ENCODE measurements around the gene GRB10. TPM values are rescaled to one million over a fixed set of nuclear protein-coding genes. Genes with fewer than 3 reads are reported as not detected.

GRB10 gene
- total RNA-seq, 2 experiments from 2014 or later = 4.4 TPM

GRCh38 chr7:50667789-50668226 is 114.9 kb downstream of the GRB10 start:
- H3K4me3 Mint-ChIP-seq = no peak overlapping the region
- peaks cover 2% of the 10 kb centered on the region for H3K27me3 Mint-ChIP-seq
- H3K9me3 Mint-ChIP-seq = no peaks in the 10 kb centered on the region
- ChIA-PET CTCF (interaction anchor here (0.7 kb wide), 1 partner anchor 461 kb away, joined by 3 read pairs; no protein-coding TSS in a partner anchor), POLR2A (no interaction called here)
- peaks cover 25% of the 10 kb centered on the region for H3K4me1 Mint-ChIP-seq
- no peaks in the 10 kb centered on the region for H3K36me3 Mint-ChIP-seq (ENCODE audit: low read depth)
- DNase-seq = no peak
- H3K27ac Mint-ChIP-seq = no peak overlapping the region

- no peaks in the 10 kb centered on the region for H3K9me3 Mint-ChIP-seq
- DNase-seq = no peak
- no peak overlapping the region for H3K27ac Mint-ChIP-seq
- H3K4me1 Mint-ChIP-seq = peaks cover 30% of the 10 kb centered on the region
- CTCF ChIA-PET = interaction anchor here (0.7 to 1.0 kb wide), 2 partner anchors 14 to 461 kb away, joined by 3 to 4 read pairs; no protein-coding TSS in a partner anchor
- POLR2A ChIA-PET = no interaction called here
- no peak overlapping the region for H3K4me3 Mint-ChIP-seq
- H3K36me3 Mint-ChIP-seq (ENCODE audit: low read depth) = no peaks in the 10 kb centered on the region
- peaks cover 2% of the 10 kb centered on the region for H3K27me3 Mint-ChIP-seq
These were observed 115.4 kb downstream of the GRB10 start for GRCh38 chr7:50667338-50667737.

- no peaks in the 10 kb centered on the region for H3K36me3 Mint-ChIP-seq (ENCODE audit: low read depth)
- H3K4me1 Mint-ChIP-seq = peaks cover 42% of the 10 kb centered on the region
- DNase-seq = no peak
- H3K27ac Mint-ChIP-seq = no peak overlapping the region
- CTCF ChIA-PET = no interaction called here
- peaks cover 2% of the 10 kb centered on the region for H3K27me3 Mint-ChIP-seq
- POLR2A ChIA-PET = no interaction called here
- H3K4me3 Mint-ChIP-seq = no peak overlapping the region
- no peaks in the 10 kb centered on the region for H3K9me3 Mint-ChIP-seq
These were observed 116.6 kb downstream of the GRB10 start for GRCh38 chr7:50666124-50666496.

GRCh38 chr7:50665403-50666123 is 117.1 kb downstream of the GRB10 start:
- DNase-seq = no peak
- ChIA-PET CTCF (no interaction called here), POLR2A (no interaction called here)
- H3K4me3 Mint-ChIP-seq = no peak overlapping the region
- H3K9me3 Mint-ChIP-seq = no peaks in the 10 kb centered on the region
- H3K27me3 Mint-ChIP-seq = peaks cover 2% of the 10 kb centered on the region
- H3K36me3 Mint-ChIP-seq (ENCODE audit: low read depth) = no peaks in the 10 kb centered on the region
- peaks cover 48% of the 10 kb centered on the region for H3K4me1 Mint-ChIP-seq
- no peak overlapping the region for H3K27ac Mint-ChIP-seq

- ChIA-PET POLR2A (no interaction called here), CTCF (no interaction called here)
- Mint-ChIP-seq H3K36me3 (ENCODE audit: low read depth) (peaks cover 2% of the 10 kb centered on the region), H3K9me3 (no peaks in the 10 kb centered on the region), H3K27me3 (peaks cover 2% of the 10 kb centered on the region), H3K4me3 (no peak overlapping the region), H3K4me1 (peaks cover 54% of the 10 kb centered on the region), H3K27ac (peak overlapping the region; percentile 67)
- no peak for DNase-seq
These were observed 117.8 kb downstream of the GRB10 start for GRCh38 chr7:50664937-50665336.

- Mint-ChIP-seq H3K4me3 (no peak overlapping the region), H3K27me3 (peaks cover 2% of the 10 kb centered on the region), H3K4me1 (peaks cover 58% of the 10 kb centered on the region), H3K27ac (peak overlapping the region; percentile 67), H3K9me3 (no peaks in the 10 kb centered on the region), H3K36me3 (ENCODE audit: low read depth) (peaks cover 2% of the 10 kb centered on the region)
- ChIA-PET CTCF (interaction anchor here (1.3 kb wide), 1 partner anchor 57 kb away, joined by 3 read pairs; no protein-coding TSS in a partner anchor), POLR2A (no interaction called here)
- DNase-seq = no peak
These were observed 118.2 kb downstream of the GRB10 start for GRCh38 chr7:50664461-50664922.

GRCh38 chr7:50663396-50664102 is 119.1 kb downstream of the GRB10 start:
- ChIA-PET POLR2A (no interaction called here), CTCF (interaction anchor here (1.3 kb wide), 1 partner anchor 56 kb away, joined by 3 read pairs; no protein-coding TSS in a partner anchor)
- Mint-ChIP-seq H3K36me3 (ENCODE audit: low read depth) (peaks cover 2% of the 10 kb centered on the region), H3K4me1 (peaks cover 61% of the 10 kb centered on the region), H3K27ac (peak overlapping the region; percentile 76), H3K4me3 (no peak overlapping the region), H3K9me3 (no peaks in the 10 kb centered on the region), H3K27me3 (peaks cover 2% of the 10 kb centered on the region)
- DNase-seq = no peak

GRCh38 chr7:50662996-50663395 is 119.7 kb downstream of the GRB10 start:
- H3K36me3 Mint-ChIP-seq (ENCODE audit: low read depth) = peaks cover 2% of the 10 kb centered on the region
- no peak for DNase-seq
- peak overlapping the region; percentile 92 for H3K27ac Mint-ChIP-seq

GRCh38 chr7:50662041-50662694 is 120.5 kb downstream of the GRB10 start:
- peaks cover 63% of the 10 kb centered on the region for H3K4me1 Mint-ChIP-seq
- no peaks in the 10 kb centered on the region for H3K27me3 Mint-ChIP-seq
- peak overlapping the region; percentile 21 for H3K4me3 Mint-ChIP-seq
- DNase-seq = peak; percentile 47
- peaks cover 2% of the 10 kb centered on the region for H3K36me3 Mint-ChIP-seq (ENCODE audit: low read depth)
- no peaks in the 10 kb centered on the region for H3K9me3 Mint-ChIP-seq
- peak overlapping the region; percentile 92 for H3K27ac Mint-ChIP-seq
- POLR2A ChIA-PET = no interaction called here
- CTCF ChIA-PET = interaction anchor here (0.6 to 1.2 kb wide), 2 partner anchors 201 to 509 kb away, joined by 4 read pairs; no protein-coding TSS in a partner anchor

More at GRCh38 chr7:50662996-50663395, 119.7 kb downstream of the GRB10 start:
- Mint-ChIP-seq H3K27me3 (peaks cover 2% of the 10 kb centered on the region), H3K4me3 (peak overlapping the region; percentile 21), H3K9me3 (no peaks in the 10 kb centered on the region), H3K4me1 (peaks cover 62% of the 10 kb centered on the region)
- ChIA-PET POLR2A (no interaction called here), CTCF (interaction anchor here (1.3 kb wide), 1 partner anchor 55 kb away, joined by 3 read pairs; no protein-coding TSS in a partner anchor)

GRCh38 chr7:50661345-50662040 is 121.2 kb downstream of the GRB10 start:
- H3K36me3 Mint-ChIP-seq (ENCODE audit: low read depth) = peaks cover 2% of the 10 kb centered on the region
- peak; percentile 45 for DNase-seq
- H3K4me3 Mint-ChIP-seq = peak overlapping the region; percentile 21
- peak overlapping the region; percentile 92 for H3K27ac Mint-ChIP-seq
- no peaks in the 10 kb centered on the region for H3K27me3 Mint-ChIP-seq
- H3K9me3 Mint-ChIP-seq = no peaks in the 10 kb centered on the region
- ChIA-PET POLR2A (no interaction called here), CTCF (interaction anchor here (0.5 to 2.2 kb wide), 4 partner anchors 168 to 509 kb away, joined by 4 to 8 read pairs (median 4); no protein-coding TSS in a partner anchor)
- peaks cover 66% of the 10 kb centered on the region for H3K4me1 Mint-ChIP-seq

- ChIA-PET POLR2A (interaction anchor here (0.7 kb wide), 1 partner anchor 46 kb away, joined by 5 read pairs; no protein-coding TSS in a partner anchor), CTCF (interaction anchor here (0.9 to 2.2 kb wide), 5 partner anchors 13 to 568 kb away, joined by 3 to 5 read pairs (median 4); no protein-coding TSS in a partner anchor)
- H3K36me3 Mint-ChIP-seq (ENCODE audit: low read depth) = peaks cover 2% of the 10 kb centered on the region
- H3K4me1 Mint-ChIP-seq = peaks cover 66% of the 10 kb centered on the region
- no peaks in the 10 kb centered on the region for H3K9me3 Mint-ChIP-seq
- no peak for DNase-seq
- H3K27ac Mint-ChIP-seq = peak overlapping the region; percentile 92
- H3K4me3 Mint-ChIP-seq = peak overlapping the region; percentile 21
- H3K27me3 Mint-ChIP-seq = no peaks in the 10 kb centered on the region
These were observed 121.9 kb downstream of the GRB10 start for GRCh38 chr7:50660830-50661175.
